ACC112 (cell line): ENCODE data around the gene SDHA.
A peak's percentile ranks its signal among the peaks of the same experiment; 100 is the strongest.
"Not testable (repeated sequence)": the region's sequence is repeated elsewhere in the genome, so short reads cannot be mapped to it uniquely, and the experiment has no call there.

Source experiments
- H2AFZ ChIP-seq: fragments of 200-600 bp; sonication (generic); one replicate; pipeline ENCODE4 v1.6.0; 2017; ENCODE audit warnings: antibody characterized with exemption, low read length; ENCODE audit not compliant: unreplicated experiment
- H3K27ac ChIP-seq: fragments of 200-600 bp; sonication (generic); 2 replicates; pipeline ENCODE4 v1.5.1; 2014; ENCODE audit warnings: low read depth, mild to moderate bottlenecking, antibody characterized with exemption, low read length, moderate library complexity
- H3K27me3 ChIP-seq: fragments of 200-600 bp; sonication (generic); 2 replicates; pipeline ENCODE4 v1.6.1; 2014; ENCODE audit warnings: mild to moderate bottlenecking, antibody characterized with exemption, low read length, moderate library complexity, mixed read lengths; ENCODE audit not compliant: insufficient read depth
- H3K36me3 ChIP-seq: fragments of 200-600 bp; sonication (generic); 2 replicates; pipeline ENCODE4 v1.6.1; 2016; ENCODE audit warnings: mild to moderate bottlenecking, antibody characterized with exemption, low read length, moderate library complexity, mixed read lengths; ENCODE audit not compliant: insufficient read depth
- H3K4me1 ChIP-seq: fragments of 200-600 bp; sonication (generic); one replicate; pipeline ENCODE4 v1.6.1; 2016; ENCODE audit warnings: low read length, mixed read lengths; ENCODE audit not compliant: insufficient read depth, unreplicated experiment, control insufficient read depth
- H3K4me3 ChIP-seq: fragments of 200-600 bp; sonication (generic); 2 replicates; pipeline ENCODE4 v1.5.1; 2014; ENCODE audit warnings: mild to moderate bottlenecking, low read depth, low read length
- H3K79me2 ChIP-seq: fragments of 200-600 bp; sonication (generic); one replicate; pipeline ENCODE4 v1.6.0; 2016; ENCODE audit warnings: low read length; ENCODE audit not compliant: control insufficient read depth, unreplicated experiment, insufficient read depth

Gene SDHA

DNA sequence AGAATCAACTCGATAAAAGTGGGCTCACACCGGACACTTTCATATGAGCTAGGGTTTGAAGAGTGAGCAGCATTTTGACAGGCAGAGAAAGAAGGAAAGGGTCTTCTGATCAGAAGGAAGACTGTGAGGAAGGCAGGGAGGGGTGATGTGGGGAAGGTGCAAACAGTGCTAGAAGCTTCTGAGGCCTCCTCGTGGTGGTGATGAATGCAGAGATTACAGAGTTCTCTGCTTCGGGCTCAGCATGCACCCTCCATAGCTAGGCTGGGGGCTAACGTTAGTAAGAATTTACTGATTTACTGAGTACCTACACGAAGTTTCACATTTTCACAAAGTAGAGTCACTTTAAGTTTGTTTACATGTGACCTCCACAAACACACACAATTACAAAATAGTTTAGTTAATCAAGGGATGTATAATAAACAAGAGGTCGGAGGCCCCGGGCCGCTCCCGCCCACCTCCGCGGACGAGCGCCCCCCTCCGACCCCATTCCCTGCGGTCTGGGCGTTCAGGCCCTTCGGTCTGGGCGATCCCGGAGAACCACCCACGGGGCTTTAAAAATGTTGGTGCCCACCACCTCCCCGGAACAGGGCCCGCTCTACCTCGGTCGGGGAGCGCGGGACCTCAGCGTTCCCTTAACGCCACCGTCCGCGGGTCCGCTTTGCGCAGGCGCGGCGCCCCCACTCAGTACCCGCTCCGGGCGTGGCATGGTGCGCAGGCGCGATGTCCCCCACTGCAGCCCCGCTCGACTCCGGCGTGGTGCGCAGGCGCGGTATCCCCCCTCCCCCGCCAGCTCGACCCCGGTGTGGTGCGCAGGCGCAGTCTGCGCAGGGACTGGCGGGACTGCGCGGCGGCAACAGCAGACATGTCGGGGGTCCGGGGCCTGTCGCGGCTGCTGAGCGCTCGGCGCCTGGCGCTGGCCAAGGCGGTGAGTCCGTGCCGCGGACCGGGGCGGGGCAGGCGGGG lies at the start of gene SDHA, which contains the start of gene CCDC127:
Gene SDHA, plus strand, starts transcription at position 827 of the 963 bp plus-strand sequence. Its CDS starts 36 bp downstream, at position 863.
Gene CCDC127, minus strand, starts transcription at position 660 of the 963 bp plus-strand sequence. CDS start 1,304 bp downstream, outside the sequence.
- H3K36me3 ChIP-seq, H3K27me3 ChIP-seq: not testable (repeated sequence)
- H2AFZ ChIP-seq = peak within 1 kb of the TSS; percentile 87
- peak within 1 kb of the TSS; percentile 84 for H3K4me3 ChIP-seq
- H3K4me1 ChIP-seq = peaks cover 25% of the 10 kb centered on the region
- peaks cover 75% of the 10 kb centered on the region for H3K79me2 ChIP-seq
- peak within 1 kb of the TSS; percentile 52 for H3K27ac ChIP-seq

- Histone ChIP-seq H3K4me3 (no peak overlapping the region), H2AFZ (no peak overlapping the region), H3K27me3 (0 out of 2 replicates have a peak, but pooled peaks cover 8% of the 10 kb centered on the region), H3K79me2 (no peaks in the 10 kb centered on the region), H3K36me3 (no peaks in the 10 kb centered on the region), H3K4me1 (peaks cover 16% of the 10 kb centered on the region), H3K27ac (peak overlapping the region; percentile 76)
Observed at GRCh38 chr5:169071-169727, 48.9 kb upstream of the SDHA start.

DNA sequence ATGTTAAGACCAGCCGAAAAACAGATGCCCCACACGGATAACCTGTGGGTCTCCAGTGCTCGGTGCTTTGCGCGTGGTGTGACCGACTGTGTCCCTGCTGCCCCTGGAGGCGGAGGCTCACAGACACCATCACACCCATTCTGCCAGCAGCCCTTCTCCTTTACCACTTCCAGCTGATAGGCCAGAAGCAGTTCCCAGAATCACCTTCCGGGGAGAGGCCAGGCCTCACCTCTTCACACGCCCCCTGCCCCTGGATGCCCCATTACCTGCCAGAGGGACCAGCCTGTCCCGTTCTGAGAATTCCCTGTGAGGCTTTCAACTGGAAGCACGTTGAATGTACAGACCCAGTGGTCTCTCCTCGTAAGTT lies 48.4 kb upstream of the SDHA start:
- H3K4me3 ChIP-seq = no peak overlapping the region
- peaks cover 16% of the 10 kb centered on the region for H3K4me1 ChIP-seq
- H3K27ac ChIP-seq = peak overlapping the region; percentile 76; the same call in 1 of the 2 replicates
- H3K79me2 ChIP-seq = no peaks in the 10 kb centered on the region
- H2AFZ ChIP-seq = no peak overlapping the region
- H3K36me3 ChIP-seq = no peaks in the 10 kb centered on the region
- 0 out of 2 replicates have a peak, but pooled peaks cover 8% of the 10 kb centered on the region for H3K27me3 ChIP-seq

GRCh38 chr5:170971-171800 lies 46.9 kb upstream of the SDHA start:
- Histone ChIP-seq H3K4me3 (no peak overlapping the region), H3K36me3 (no peaks in the 10 kb centered on the region), H3K27me3 (0 out of 2 replicates have a peak, but pooled peaks cover 8% of the 10 kb centered on the region), H2AFZ (no peak overlapping the region), H3K4me1 (peaks cover 16% of the 10 kb centered on the region), H3K79me2 (no peaks in the 10 kb centered on the region), H3K27ac (no peak overlapping the region)

GRCh38 chr5:171801-172331 lies 46.3 kb upstream of the SDHA start:
- Histone ChIP-seq H3K27me3 (0 out of 2 replicates have a peak, but pooled peaks cover 11% of the 10 kb centered on the region), H3K79me2 (no peaks in the 10 kb centered on the region), H3K4me3 (no peak overlapping the region), H3K27ac (no peak overlapping the region), H2AFZ (no peak overlapping the region), H3K36me3 (no peaks in the 10 kb centered on the region), H3K4me1 (peaks cover 16% of the 10 kb centered on the region)

DNA sequence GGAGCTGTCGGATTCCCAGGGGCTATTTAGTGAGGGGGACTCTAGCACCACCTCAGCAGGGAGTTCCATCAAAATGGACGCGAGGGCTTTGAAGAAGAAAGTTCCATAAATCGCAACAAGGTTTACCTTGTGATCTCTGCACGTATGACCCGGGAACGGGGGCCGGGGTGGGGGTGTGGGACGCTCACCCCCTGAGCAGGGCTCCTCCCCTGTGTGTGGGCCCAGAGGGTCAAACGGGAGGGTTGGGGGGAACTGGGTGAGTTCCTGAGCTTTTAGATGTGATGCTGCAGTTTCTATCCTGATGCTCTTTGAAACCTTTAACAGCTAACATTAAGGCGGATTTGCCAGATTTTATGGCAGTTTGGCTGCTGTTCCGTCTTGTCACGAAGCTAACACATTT lies 45.7 kb upstream of the SDHA start:
- Histone ChIP-seq H3K27me3 (0 out of 2 replicates have a peak, but pooled peaks cover 11% of the 10 kb centered on the region), H3K4me3 (no peak overlapping the region), H3K36me3 (no peaks in the 10 kb centered on the region), H3K79me2 (no peaks in the 10 kb centered on the region), H3K4me1 (peaks cover 16% of the 10 kb centered on the region), H2AFZ (no peak overlapping the region), H3K27ac (no peak overlapping the region)

DNA sequence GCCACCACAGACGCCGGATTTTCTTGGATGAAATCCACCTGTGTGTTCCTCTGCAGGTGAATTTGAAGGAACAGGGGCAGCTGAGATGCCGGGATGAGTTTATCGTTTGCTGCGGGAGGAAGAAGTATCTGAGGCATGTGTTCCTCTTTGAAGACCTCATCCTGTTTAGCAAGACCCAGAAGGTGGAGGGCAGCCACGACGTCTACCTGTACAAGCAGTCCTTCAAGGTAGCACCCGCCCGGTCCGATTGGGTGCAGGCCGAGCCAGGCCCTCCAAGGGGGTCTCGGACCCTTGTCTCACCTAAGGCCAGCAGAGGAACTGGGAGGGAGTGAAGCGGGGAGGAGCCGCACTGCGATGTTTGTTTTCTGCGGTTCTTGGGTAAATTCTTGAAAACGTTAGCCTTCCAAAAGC lies 45.3 kb upstream of the SDHA start:
- no peak overlapping the region for H3K27ac ChIP-seq
- no peak overlapping the region for H3K4me3 ChIP-seq
- H3K79me2 ChIP-seq = no peaks in the 10 kb centered on the region
- peaks cover 14% of the 10 kb centered on the region; the same call in 1 of the 2 replicates for H3K27me3 ChIP-seq
- H3K4me1 ChIP-seq = peaks cover 15% of the 10 kb centered on the region
- H2AFZ ChIP-seq = no peak overlapping the region
- H3K36me3 ChIP-seq = no peaks in the 10 kb centered on the region

DNA sequence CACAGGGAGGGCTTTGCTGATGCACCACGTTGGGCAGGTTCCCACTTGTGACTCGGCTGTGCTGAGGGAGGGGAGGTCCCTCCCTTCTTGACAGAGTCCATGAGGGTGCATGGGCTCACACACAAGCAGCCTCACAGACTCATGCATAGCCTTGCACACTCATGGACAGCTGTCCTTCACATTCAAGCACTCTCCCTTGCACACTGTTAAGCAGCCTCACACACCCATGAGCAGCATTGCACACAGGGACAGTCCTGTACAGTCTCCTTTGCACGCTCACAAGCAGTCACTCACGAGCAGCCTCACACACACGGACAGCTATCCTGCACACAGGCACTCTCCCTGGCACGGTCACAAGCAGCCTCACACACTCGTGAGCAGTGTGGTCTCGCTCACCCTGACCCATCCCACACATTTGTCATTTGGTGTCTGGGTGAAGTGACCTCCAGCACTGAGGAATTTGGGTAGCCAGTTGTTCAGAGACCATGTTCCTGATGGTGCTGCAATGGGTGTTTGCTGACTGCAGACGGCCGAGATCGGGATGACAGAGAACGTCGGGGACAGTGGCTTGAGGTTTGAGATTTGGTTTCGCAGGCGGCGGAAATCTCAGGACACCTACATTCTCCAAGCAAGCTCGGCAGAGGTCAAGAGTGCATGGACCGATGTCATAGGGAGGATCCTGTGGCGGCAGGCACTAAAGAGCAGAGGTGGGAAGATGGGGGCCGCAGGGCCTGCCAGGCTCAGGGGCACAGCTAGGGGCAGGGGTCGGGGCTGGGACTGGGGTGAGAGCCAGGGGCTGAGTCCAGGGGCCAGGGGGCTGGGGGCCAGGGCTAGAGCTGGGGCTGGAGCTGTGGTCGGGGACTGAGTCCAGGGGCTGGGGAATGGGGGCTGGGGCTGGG lies 44.5 kb upstream of the SDHA start:
- peaks cover 22% of the 10 kb centered on the region for H3K27me3 ChIP-seq
- no peaks in the 10 kb centered on the region for H3K36me3 ChIP-seq
- H3K27ac ChIP-seq = no peak overlapping the region
- H2AFZ ChIP-seq = no peak overlapping the region
- H3K79me2 ChIP-seq = no peaks in the 10 kb centered on the region
- peaks cover 10% of the 10 kb centered on the region for H3K4me1 ChIP-seq
- H3K4me3 ChIP-seq = no peak overlapping the region

GRCh38 chr5:174291-174600 lies 43.9 kb upstream of the SDHA start:
- H3K79me2 ChIP-seq = no peaks in the 10 kb centered on the region
- H2AFZ ChIP-seq = no peak overlapping the region
- no peaks in the 10 kb centered on the region for H3K36me3 ChIP-seq
- peaks cover 28% of the 10 kb centered on the region for H3K27me3 ChIP-seq
- H3K4me3 ChIP-seq = no peak overlapping the region
- H3K27ac ChIP-seq = no peak overlapping the region
- peaks cover 5% of the 10 kb centered on the region for H3K4me1 ChIP-seq
